Neural cell (in vitro differentiated cells): ENCODE measurements around the gene CDH4.

Experiments used
- POLR2AphosphoS5 ChIP-seq: IDR thresholded peaks from 2 replicates; pipeline ENCODE4 v1.6.1; 2012
- TF ChIP-seq, protein P1 (sequence below): fragments of 450-650 bp; IDR thresholded peaks from 2 replicates; pipeline ENCODE4 v1.5.1; 2014; ENCODE audit warnings: antibody characterized with exemption, mild to moderate bottlenecking, moderate library complexity; ENCODE audit not compliant: poor library complexity, severe bottlenecking

DNA sequence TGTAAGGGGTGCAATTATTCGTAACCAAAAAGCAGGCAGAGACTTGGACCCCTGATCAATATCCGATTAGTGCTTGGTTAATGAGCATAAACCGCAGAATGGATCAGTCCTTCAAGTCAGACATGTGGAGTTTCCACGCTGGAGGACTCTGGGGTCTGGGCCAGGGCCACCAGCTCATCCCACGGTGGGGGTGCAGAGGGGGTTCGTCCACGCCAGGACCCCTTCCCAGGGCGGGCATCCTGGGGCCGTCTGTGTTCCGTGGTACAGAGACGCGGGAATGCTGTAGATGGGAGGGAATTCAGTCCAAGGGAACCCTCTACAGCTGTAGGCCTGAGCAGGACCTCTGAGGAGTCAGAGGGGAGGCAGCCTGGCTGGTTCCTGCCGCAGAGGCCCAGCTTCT, 615.9 kb downstream of the CDH4 start:
- TF ChIP-seq POLR2AphosphoS5, result no peak
- TF ChIP-seq, protein P1, sequence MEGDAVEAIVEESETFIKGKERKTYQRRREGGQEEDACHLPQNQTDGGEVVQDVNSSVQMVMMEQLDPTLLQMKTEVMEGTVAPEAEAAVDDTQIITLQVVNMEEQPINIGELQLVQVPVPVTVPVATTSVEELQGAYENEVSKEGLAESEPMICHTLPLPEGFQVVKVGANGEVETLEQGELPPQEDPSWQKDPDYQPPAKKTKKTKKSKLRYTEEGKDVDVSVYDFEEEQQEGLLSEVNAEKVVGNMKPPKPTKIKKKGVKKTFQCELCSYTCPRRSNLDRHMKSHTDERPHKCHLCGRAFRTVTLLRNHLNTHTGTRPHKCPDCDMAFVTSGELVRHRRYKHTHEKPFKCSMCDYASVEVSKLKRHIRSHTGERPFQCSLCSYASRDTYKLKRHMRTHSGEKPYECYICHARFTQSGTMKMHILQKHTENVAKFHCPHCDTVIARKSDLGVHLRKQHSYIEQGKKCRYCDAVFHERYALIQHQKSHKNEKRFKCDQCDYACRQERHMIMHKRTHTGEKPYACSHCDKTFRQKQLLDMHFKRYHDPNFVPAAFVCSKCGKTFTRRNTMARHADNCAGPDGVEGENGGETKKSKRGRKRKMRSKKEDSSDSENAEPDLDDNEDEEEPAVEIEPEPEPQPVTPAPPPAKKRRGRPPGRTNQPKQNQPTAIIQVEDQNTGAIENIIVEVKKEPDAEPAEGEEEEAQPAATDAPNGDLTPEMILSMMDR, result no peak
